GM19099 (cell line): ENCODE data around the gene DDX10.

Source experiments
- POLR2A ChIP-seq: IDR thresholded peaks from 3 replicates; pipeline ENCODE4 v1.6.1; 2011; ENCODE audit warnings: low read depth; ENCODE audit not compliant: insufficient read length; ENCODE audit errors: extremely low read depth

Gene DDX10

DNA sequence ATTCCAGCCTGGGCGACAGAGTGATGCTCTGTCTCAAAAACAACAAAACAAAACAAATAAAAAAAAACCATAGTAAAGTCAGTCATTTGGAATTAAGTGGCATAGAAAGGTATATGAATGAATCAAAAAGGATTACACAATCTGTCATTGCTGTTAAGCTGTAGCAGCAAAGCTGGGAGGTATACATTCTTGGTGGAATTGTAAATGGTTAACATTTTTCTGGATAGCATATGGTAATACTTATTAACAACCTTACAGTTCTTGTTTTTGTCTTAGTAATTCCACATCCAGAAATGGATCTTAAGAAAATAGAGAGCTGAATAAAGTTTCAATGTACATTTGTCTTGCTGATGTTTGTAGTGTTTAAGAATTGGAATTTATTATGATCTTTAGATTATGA lies 30.0 kb downstream of the DDX10 start:
- no peak for TF ChIP-seq POLR2A

DNA sequence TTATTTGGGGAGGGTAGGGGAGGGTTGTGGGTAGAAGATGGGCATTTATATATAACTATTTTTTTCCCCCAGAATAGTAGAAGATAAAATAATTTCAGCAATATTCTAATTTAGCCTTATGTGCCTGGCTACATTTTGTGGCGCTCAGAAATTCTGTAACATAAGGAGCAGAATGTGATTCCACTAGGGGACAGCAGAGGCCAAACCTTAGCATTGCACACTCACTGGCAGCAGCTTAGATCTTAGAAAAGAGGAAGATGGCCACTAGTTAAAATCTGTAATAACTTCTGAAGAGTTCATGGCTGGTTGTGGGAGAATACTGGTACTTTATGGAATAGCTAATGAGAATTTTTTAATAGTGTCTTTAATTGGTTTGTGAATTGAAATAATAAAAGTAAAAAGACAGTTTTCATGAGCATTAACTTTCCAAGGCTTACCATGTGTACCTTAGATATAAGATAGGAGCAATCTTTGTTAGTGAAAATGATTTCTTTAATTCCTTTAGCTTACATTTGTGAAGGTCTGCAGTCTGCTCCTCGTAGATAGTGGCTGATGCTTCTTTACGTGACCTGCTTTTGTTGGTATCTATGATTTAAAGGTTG lies 33.1 kb downstream of the DDX10 start:
- TF ChIP-seq POLR2A: no peak

DNA sequence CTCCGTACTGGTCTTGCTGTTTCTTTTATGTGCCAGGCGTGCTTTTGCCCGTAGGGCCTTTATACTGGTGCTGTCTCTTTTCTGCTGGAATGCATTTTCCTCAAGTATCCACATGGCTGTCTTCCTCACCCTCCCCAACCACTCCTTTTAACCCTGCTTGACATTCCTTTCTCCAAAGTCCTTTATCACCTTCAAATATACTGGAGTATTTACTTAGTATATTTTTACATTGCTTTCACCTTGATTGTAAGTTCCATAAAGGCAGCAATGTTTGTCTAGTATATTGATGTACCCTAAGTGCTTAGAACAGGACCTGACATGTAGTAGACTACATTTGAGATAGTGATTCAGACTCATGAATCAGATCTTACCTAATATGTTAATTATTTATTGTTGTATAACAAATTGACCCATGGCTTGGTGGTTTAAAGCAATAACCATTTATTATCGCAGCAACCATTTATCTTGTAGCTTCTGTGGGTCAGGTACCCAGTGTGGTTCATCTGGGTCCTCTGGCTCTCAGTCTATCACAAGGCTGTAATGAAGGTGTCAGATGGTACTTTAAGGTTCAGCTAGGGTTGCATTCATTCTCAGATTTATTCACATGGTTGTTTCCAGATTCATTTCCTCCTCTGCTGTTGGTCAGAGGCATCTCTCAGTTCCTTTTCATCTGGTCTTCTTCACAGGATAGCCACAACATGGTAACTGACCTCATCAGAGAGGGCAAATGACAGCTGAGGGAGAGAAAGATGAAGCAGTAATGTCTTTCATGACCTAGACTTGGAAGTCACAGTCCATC lies 34.2 kb downstream of the DDX10 start:
- TF ChIP-seq POLR2A: no peak

DNA sequence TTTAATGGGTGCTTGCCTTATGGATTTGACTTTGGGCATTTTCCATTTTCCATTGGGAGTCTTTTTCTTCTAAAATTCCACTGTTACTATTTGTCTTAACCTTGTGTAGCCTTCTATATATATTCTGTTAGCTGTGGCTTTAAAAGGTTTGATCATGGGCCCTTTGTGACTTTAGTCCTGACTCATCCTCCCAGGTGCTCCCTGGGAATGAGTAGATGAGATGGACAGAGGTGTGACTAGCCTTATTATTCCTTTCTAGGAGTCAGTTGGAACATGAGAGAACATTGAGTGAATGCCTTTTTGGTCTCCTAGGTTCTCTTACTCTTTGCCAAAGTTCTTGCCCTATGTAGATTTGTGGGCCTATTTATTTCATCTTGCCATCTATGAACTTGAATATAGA lies 39.0 kb downstream of the DDX10 start:
- TF ChIP-seq POLR2A: no peak

DNA sequence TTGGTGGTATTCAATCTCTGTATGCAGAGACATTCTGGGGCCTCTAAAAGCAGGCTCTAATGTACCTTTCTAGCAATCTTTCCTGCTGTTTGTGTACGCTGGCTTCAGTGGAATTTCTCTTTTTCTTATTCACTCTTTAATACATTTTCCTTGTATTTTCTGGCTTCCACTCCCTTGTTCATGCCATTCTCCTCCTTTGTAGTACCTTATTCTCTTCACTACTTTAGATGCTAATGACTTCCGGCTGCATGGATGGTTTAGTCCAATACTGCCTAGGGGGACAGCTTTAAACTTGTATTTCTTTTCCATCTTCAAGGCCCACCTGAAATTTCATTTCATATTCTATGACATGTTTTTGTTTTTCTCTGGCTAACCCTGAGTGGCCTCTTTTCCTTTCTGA lies 40.2 kb downstream of the DDX10 start:
- TF ChIP-seq POLR2A: no peak

DNA sequence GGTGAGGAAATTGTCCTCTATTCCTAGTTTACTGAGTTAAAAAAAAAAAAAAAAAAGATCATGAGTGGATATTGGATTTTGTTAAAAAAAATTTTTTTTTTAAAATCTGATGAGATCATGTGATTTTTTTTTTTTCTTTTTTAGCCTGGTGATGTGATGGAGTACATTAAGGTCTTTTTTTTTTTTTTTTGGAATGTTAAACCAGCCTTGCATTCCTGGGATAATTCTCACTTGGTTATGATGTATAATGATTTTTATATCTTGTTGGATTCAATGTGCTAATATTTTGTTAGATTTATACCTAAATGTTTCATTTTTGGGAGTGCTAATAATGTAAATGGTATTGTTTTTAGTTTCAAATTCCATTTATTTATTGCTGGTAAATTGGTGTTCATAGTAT lies 43.3 kb downstream of the DDX10 start:
- no peak for TF ChIP-seq POLR2A

DNA sequence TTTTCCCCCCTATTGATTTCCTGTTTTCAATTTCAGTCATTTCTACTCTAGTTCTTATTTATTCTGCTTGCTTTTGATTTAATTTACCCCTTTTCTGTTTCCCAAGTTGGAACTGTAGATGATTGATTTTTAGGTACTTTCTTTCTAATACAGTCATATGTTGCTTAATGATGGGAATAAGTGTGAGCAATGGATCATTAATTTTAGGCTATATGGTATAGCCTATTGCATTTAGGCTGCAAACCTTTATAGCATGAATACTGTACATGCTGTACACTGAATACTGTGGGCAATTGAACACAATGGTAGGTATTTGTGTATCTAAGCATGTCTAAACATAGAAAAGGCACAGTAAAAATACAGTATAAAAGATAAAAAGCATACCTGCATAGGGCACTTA lies 44.9 kb downstream of the DDX10 start:
- no peak for TF ChIP-seq POLR2A

DNA sequence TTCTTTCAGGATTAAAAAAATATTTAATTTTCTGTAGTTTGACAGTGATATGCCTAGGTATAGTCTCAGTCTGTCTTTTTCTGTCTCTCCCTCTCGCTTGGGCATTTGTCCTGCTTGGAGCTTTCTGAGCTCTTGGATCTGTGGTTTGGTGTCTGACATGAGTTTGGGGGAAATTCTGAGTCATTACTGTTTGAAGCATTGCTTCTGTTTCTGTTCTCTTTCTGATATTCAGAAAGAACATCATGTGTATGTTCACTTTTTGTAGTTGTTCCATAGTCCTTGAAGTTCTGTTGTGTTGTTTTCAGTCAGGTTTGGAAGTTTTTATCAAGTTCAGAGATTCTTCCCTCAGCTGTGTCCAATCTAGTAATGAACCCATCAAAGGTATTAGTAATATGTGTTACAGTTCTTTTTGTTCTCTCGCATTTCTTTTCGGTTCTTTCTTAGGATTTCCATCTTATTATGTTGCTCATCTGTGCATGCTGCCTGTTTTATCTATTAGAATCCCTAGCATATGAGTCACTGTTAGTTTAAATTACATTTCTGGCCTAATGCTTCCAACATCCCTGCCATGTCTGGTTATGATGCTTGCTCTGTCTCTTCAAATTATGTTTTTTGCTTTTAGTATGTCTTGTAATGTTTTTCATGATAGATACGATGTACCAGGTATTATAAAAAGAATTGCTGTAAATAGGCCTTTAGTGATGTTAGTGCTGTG lies 48.4 kb downstream of the DDX10 start:
- TF ChIP-seq POLR2A: no peak

DNA sequence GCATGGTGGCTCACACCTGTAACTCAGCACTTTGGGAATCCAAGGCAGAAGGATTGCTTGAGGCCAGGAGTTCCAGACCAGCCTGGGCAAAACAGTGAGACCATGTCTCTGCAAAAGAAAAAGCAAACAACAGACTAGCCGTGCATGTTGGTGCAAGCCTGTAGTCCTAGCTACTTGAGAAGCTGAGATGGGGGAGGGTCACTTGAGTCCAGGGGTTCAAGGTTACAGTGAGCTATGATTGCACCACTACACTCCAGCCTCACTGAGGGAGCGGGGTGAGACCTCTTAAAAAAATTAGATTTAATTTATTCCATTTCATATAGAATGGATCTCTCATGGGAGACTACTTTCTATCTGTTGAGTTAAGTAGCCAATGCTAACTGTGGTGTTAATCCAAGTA lies 50.4 kb downstream of the DDX10 start:
- no peak for TF ChIP-seq POLR2A

DNA sequence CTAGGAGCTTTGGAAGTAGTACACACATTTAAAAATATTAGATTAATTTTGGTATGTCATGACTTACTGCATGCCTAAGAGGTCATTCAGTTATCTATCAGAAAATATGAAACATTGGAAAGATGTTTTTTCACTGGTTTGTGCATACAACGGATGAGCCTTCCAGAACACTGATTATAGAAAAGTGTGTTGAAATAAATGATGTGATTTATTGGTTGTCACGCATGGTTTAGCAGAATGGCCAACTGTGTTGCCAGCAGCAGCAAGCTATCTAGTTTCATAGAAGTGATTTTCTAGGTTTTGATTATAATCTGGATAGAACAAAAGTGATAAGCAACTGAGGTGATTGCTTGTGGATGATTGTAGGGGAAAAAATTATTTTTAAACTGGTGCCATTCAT lies 53.6 kb downstream of the DDX10 start:
- TF ChIP-seq POLR2A: no peak

DNA sequence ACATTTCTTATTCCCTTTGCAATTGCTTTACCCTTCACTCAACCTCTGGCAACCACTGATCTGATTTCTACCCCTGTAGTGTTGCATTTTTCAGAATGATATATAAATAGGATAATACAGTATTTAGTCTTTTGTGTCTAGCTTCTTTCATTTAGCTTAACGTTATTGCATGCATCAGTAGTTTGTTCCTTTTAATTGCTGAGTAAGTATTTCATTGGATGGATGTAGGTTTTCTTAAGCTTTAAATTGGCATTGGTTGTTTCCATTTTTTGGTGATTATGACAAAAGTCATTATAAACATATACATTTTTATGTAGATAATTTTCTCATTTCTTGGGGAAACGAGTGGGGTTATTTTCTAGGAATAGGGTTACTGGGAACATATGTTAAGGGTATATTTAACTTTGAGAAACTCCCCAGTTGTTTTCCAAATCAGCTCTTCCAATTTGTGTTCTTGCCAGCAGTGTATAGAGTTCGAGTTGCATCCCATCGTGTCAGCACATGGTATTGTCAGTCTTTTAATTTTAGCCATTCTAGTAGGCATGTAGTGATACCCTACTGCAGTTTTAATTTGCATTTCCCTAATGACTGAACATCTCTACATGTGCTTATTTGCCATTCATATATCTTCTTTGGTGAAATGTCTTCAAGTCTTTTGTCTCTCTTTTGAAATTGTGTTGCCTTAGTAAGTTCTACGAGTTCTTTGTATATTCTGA lies 60.3 kb downstream of the DDX10 start:
- no peak for TF ChIP-seq POLR2A

DNA sequence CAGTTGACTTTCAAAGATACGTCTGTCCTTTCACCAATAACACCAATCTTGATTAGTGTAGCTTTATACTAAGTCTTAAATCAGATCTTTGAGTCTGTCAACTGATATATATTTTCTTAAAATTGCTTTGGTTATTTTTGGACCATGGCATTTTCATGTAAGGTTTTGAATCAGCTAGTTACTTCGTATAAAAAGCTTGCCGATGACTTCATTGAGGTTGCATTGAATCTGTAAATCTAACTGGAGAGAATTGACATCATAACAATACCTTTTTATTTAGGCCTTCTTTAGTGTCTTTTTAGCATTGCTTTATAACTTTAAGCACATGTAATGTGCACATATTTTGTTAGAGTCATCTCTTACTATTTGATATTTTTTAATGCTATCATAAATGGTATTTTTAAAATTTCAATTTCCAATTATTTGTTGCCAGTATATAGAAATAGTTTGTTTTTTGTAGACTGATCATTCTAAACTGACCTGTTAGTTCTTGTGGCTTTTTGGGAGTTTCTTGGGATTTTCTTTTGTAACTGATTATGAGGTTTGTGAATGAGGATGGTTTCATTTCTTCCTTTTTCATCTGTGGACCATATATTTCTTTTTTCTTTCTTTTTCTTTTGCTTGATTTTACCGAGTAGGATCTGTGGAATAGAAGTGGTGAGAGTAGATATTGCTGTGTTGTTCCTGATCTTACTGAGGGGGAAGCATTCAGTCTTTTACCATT lies 61.4 kb downstream of the DDX10 start:
- no peak for TF ChIP-seq POLR2A

DNA sequence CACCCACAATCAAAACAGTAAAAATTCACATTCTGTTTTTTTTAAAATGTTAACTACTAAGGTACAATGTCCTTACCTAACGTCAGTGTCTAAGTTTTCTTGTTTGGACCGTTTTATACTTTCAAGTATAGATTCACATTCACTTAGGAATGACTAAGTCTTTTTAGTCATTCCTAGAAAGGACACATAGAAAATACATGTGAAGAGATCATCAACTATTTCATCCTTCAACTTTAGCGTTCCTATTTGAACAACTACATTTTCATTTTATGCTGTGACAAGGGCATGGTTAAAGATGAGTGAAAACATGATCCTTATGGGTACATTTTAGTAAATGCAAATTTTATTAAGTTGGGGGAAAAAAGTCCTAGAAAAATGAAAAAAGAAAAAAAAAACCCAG lies 62.8 kb downstream of the DDX10 start:
- TF ChIP-seq POLR2A: no peak

DNA sequence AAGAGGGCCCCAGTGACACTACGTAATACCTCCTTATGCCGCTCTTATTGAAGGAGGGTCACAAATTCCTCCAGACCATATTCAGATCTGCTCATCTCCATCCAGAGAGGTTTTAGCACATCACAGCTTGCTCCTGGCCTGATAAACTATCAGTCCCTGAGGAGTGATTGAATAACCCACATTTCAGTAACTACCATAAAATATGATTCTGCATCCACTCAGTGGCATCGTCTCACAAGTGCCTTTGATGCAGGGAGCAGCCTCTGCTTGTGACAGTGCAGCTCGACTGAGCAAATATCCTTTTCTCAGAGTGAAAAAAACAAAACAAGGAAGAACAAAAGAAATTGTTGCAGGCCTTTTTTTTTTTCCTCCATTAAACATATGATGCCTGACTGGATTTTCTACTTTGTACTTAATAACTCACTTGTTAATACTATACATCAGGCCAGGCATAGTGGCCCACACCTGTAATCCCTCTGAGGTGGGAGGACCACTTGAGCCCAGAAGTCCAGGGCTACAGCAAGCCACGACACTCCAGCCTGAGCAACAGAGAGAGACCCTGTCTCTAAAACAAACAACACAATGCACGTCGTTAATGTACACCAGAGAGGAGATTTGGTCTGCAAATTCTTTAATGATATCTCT lies 64.5 kb downstream of the DDX10 start:
- TF ChIP-seq POLR2A: no peak
